Stimulated activated CD4-positive, alpha-beta T cell treated with anti-CD3 and anti-CD28 coated beads, TNF-alpha, amount 100 ng/mL, for 4 hours (primary cell): ENCODE data around the gene ACBD4.

Source experiments
- DNase-seq, 3 experiments: peaks; one replicate each; pipeline ENCODE4 v3.0.0-alpha.2; 2020; ENCODE audit warnings: low read depth in 3 of 3

ACBD4 gene

GRCh38 chr17:45104497-45104896 is 31.0 kb upstream of the ACBD4 start:
- no peak for DNase-seq

GRCh38 chr17:45104907-45105624 is 30.4 kb upstream of the ACBD4 start:
- no peak for DNase-seq

GRCh38 chr17:45106096-45106495 is 29.4 kb upstream of the ACBD4 start:
- no peak for DNase-seq

GRCh38 chr17:45106582-45106981 is 28.9 kb upstream of the ACBD4 start:
- no peak for DNase-seq

- DNase-seq: no peak
These were observed 28.0 kb upstream of the ACBD4 start for GRCh38 chr17:45107293-45108010.

- DNase-seq: no peak
These were observed 27.4 kb upstream of the ACBD4 start for GRCh38 chr17:45108051-45108450.

GRCh38 chr17:45108595-45109521 is 26.6 kb upstream of the ACBD4 start:
- no peak for DNase-seq

- DNase-seq: no peak
These were observed 24.5 kb upstream of the ACBD4 start for GRCh38 chr17:45110676-45111611.

- DNase-seq: no peak
These were observed 23.6 kb upstream of the ACBD4 start for GRCh38 chr17:45111850-45112249.

- DNase-seq: no peak
These were observed 22.7 kb upstream of the ACBD4 start for GRCh38 chr17:45112559-45113423.

- no peak for DNase-seq
These were observed 22.1 kb upstream of the ACBD4 start for GRCh38 chr17:45113424-45113754.

GRCh38 chr17:45114117-45114932 is 21.2 kb upstream of the ACBD4 start:
- no peak for DNase-seq

GRCh38 chr17:45115015-45115625 is 20.4 kb upstream of the ACBD4 start:
- no peak for DNase-seq

- no peak for DNase-seq
These were observed 19.6 kb upstream of the ACBD4 start for GRCh38 chr17:45115871-45116270.

- no peak for DNase-seq
These were observed 19.0 kb upstream of the ACBD4 start for GRCh38 chr17:45116434-45117016.

- no peak for DNase-seq
These were observed 18.2 kb upstream of the ACBD4 start for GRCh38 chr17:45117334-45117733.

- DNase-seq: no peak
These were observed 17.4 kb upstream of the ACBD4 start for GRCh38 chr17:45117848-45118646.

GRCh38 chr17:45118691-45119090 is 16.8 kb upstream of the ACBD4 start:
- DNase-seq: no peak
